OCI-M2 (cell line): ENCODE data around the gene FXYD2.

Source experiments
- DNase-seq: peaks from one replicate; lab custom pipeline; 2025; ENCODE audit not compliant: unreplicated experiment; lab: John Stamatoyannopoulos, UW

The FXYD2 gene

GRCh38 chr11:117770061-117770460, 54.5 kb downstream of the FXYD2 start:
- DNase-seq = no peak
